DLD1 (cell line): Measurements from ENCODE around the gene ZNF507.

Source experiments
- in situ Hi-C: cut with HindIII; loops from 2 replicates; pipeline ENCODE4 v1.10.0; 2017; ENCODE audit warnings: low sequenced_read_pairs

The ZNF507 gene

GRCh38 chr19:32345261-32346207, at the start of gene ZNF507:
ZNF507 (plus strand) TSS chr19:32345610; CDS start chr19:32352831, 7,221 bp downstream.
- in situ Hi-C loops = no loop called here

- in situ Hi-C loops = no loop called here
Observed at GRCh38 chr19:32296694-32297093, 48.7 kb upstream of the ZNF507 start.

- in situ Hi-C loops = no loop called here
Observed at GRCh38 chr19:32302778-32303177, 42.6 kb upstream of the ZNF507 start.

- in situ Hi-C loops = no loop called here
Observed at GRCh38 chr19:32303193-32303592, 42.2 kb upstream of the ZNF507 start.

- in situ Hi-C loops = no loop called here
Observed at GRCh38 chr19:32307591-32307990, 37.8 kb upstream of the ZNF507 start.

GRCh38 chr19:32308431-32309077, 36.9 kb upstream of the ZNF507 start:
- in situ Hi-C loops = no loop called here

GRCh38 chr19:32309711-32310390, 35.6 kb upstream of the ZNF507 start:
- in situ Hi-C loops = no loop called here

GRCh38 chr19:32311371-32311770, 34.0 kb upstream of the ZNF507 start:
- in situ Hi-C loops = no loop called here

GRCh38 chr19:32313569-32314265, 31.7 kb upstream of the ZNF507 start:
- in situ Hi-C loops = no loop called here

- in situ Hi-C loops = no loop called here
Observed at GRCh38 chr19:32316034-32316433, 29.4 kb upstream of the ZNF507 start.

GRCh38 chr19:32317086-32317485, 28.3 kb upstream of the ZNF507 start:
- in situ Hi-C loops = no loop called here

GRCh38 chr19:32318884-32319520, 26.4 kb upstream of the ZNF507 start:
- in situ Hi-C loops = no loop called here

GRCh38 chr19:32322541-32322940, 22.9 kb upstream of the ZNF507 start:
- in situ Hi-C loops = no loop called here

- in situ Hi-C loops = no loop called here
Observed at GRCh38 chr19:32324631-32325285, 20.7 kb upstream of the ZNF507 start.

GRCh38 chr19:32330213-32330857, 15.1 kb upstream of the ZNF507 start:
- in situ Hi-C loops = no loop called here

- in situ Hi-C loops = no loop called here
Observed at GRCh38 chr19:32333227-32333626, 12.2 kb upstream of the ZNF507 start.

GRCh38 chr19:32336259-32337083, 8.9 kb upstream of the ZNF507 start:
- in situ Hi-C loops = no loop called here

- in situ Hi-C loops = no loop called here
Observed at GRCh38 chr19:32337084-32337808, 8.2 kb upstream of the ZNF507 start.
